K562 treated with DMSO at 1 percent for 12 hours (cell line): ENCODE results near the gene GJA10. TPM values are rescaled to one million over a fixed set of nuclear protein-coding genes. Genes with fewer than 3 reads are reported as not detected.

Experiments
- total RNA-seq: library from RNA; unstranded; fragments of 300-600 nt; gene quantifications from 2 replicates; pipeline ENCODE4 v1.2.3, GENCODE V29; 2022; ENCODE audit not compliant: insufficient read depth

The GJA10 gene
- not detected in 2 replicates for total RNA-seq

DNA sequence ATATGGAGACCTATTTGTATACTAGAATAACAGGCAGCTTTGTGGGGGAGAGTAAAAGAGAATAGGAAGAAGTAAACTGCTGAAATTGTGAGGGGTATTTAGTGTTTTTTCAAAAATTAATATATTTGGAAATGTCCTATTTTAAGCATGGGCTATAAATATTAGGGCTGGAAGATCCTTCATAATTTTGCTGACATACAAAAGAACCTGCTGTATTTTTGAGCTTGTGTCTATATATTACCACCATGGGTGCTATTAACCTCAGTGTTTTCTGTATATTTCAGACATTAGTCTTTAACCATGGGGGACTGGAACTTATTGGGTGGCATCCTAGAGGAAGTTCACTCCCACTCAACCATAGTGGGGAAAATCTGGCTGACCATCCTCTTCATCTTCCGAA lies at the start of gene GJA10:
Gene GJA10, plus strand, starts transcription at position 301 of the 400 bp plus-strand sequence. Its CDS starts 0 bp downstream, at position 301.

Other genes with a start within 250 kb of the GJA10 start
- 2.9 and 6.7 TPM in 2 replicates for gene MDN1, start 74.7 kb upstream of the GJA10 start, total RNA-seq
- 2.4 and 13.9 TPM in 2 replicates for gene CASP8AP2, start 64.6 kb upstream of the GJA10 start, total RNA-seq